OCI-LY1 (cell line): ENCODE data around the gene JMJD1C.

Source experiments
- EZH2 ChIP-seq: fragments of 200-600 bp; sonication (generic), shearing (Covaris generic); IDR thresholded peaks from 2 replicates; pipeline ENCODE4 v1.8.0; 2017; ENCODE audit warnings: borderline replicate concordance, mixed run types, mild to moderate bottlenecking, antibody characterized with exemption, low read length, moderate library complexity, mixed read lengths
- TF ChIP-seq, protein P1 (sequence below): fragments of 200-600 bp; sonication (generic), shearing (Covaris generic); IDR thresholded peaks from 2 replicates; pipeline ENCODE4 v1.5.1; 2017; ENCODE audit warnings: mild to moderate bottlenecking, antibody characterized with exemption, low read length, moderate library complexity, mixed read lengths

DNA sequence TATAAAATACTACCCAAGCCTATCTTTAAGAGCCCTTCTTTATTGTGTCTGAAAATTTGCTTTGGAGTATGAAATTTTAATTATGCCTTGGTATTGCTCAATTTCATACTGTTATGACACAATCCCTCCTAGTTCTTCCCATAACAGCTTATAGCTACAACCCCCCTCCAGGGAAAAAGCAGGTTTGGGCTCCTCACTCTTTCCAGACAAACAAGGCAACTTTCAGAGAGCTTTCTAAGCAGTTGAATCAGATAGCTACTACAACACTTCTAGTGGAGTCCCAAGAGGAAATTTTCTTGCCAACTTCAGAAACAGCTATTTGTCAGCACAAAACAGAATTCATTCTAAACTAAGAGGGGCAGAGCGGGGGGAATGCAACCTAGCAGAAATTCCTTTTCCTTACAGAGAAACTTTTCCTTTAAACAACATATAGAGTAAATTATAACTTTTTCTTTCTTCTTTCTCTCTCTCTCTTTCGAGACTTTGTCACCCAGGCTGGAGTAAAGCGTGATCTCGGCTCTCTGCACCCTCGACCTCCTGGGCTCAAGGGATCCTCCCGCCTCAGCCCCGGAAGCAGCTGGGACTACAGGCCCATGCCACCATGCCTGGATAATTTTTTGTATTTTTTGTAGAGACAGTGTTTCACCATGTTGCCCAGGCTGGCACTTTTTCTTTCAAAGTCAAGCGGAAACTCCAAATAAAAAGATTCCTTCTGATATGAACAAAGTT lies 26.0 kb upstream of the JMJD1C start:
- TF ChIP-seq, protein P1, sequence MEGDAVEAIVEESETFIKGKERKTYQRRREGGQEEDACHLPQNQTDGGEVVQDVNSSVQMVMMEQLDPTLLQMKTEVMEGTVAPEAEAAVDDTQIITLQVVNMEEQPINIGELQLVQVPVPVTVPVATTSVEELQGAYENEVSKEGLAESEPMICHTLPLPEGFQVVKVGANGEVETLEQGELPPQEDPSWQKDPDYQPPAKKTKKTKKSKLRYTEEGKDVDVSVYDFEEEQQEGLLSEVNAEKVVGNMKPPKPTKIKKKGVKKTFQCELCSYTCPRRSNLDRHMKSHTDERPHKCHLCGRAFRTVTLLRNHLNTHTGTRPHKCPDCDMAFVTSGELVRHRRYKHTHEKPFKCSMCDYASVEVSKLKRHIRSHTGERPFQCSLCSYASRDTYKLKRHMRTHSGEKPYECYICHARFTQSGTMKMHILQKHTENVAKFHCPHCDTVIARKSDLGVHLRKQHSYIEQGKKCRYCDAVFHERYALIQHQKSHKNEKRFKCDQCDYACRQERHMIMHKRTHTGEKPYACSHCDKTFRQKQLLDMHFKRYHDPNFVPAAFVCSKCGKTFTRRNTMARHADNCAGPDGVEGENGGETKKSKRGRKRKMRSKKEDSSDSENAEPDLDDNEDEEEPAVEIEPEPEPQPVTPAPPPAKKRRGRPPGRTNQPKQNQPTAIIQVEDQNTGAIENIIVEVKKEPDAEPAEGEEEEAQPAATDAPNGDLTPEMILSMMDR: no peak
- no peak for TF ChIP-seq EZH2
